WERI-Rb-1 (cell line): Measurements from ENCODE around the gene OR2V1.
"Not testable (repeated sequence)": the region's sequence is repeated elsewhere in the genome, so short reads cannot be mapped to it uniquely, and the experiment has no call there.

ENCODE experiments used
- DNase-seq: peaks from one replicate; pipeline ENCODE4 v3.0.0-alpha.2; 2020
- H3K27ac ChIP-seq: fragments of 250-450 bp; sonication (Bioruptor Pico); 2 replicates; pipeline ENCODE4 v1.5.1; 2020; ENCODE audit warnings: mild to moderate bottlenecking, moderate library complexity
- H3K27me3 ChIP-seq: fragments of 250-450 bp; sonication (Bioruptor Pico); 2 replicates; pipeline ENCODE4 v1.5.1; 2021; ENCODE audit warnings: mild to moderate bottlenecking, low read depth, moderate library complexity; ENCODE audit not compliant: insufficient read depth, severe bottlenecking
- H3K36me3 ChIP-seq: fragments of 250-450 bp; sonication (Bioruptor Pico); 2 replicates; pipeline ENCODE4 v1.5.1; 2020; ENCODE audit warnings: mild to moderate bottlenecking, moderate library complexity
- H3K4me3 ChIP-seq: 2 replicates; pipeline ENCODE4 v1.5.1; 2011; ENCODE audit warnings: low read depth, mild to moderate bottlenecking, control low read depth, low read length
- H3K9me3 ChIP-seq: fragments of 250-450 bp; sonication (Bioruptor Pico); 2 replicates; pipeline ENCODE4 v1.5.1; 2021; ENCODE audit warnings: mild to moderate bottlenecking, moderate library complexity; ENCODE audit not compliant: severe bottlenecking
- TF ChIP-seq, protein P1 (sequence below): IDR thresholded peaks from 2 replicates; pipeline ENCODE4 v1.5.1; 2011; ENCODE audit warnings: low read depth, mild to moderate bottlenecking, control low read depth, inconsistent platforms, low read length

OR2V1 gene

DNA sequence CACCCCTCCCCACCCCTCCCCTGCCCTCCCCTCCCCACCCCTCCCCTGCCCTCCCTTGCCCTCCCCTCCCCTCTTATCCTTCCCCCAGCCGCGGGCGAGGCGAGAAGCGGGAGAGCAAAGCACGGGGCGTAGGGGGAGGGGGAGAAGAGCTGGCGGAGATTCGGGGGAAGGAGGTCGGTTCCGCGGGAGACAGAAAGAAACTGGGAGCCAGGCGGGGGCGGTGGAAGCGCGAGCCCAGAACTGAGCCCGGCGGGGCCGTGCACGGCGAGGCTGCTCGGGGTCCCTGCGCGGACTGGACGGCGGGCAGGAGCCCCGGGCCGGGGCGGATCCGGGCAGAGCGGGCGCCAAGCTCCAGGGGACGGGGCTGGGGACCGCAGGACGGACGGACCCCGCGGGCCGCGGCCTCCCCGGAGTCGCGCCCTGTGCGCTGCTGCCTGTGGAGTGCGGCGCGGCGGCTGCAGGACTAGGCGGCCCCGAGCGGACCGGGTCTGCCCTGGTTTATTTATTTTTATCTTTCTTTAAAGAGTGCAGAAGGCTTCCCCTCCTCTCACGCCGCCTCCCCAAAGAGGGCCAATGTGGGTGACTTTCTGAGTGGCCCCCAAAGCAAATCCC lies 29.8 kb downstream of the OR2V1 start:
- H3K36me3 ChIP-seq, H3K4me3 ChIP-seq, H3K9me3 ChIP-seq, DNase-seq, H3K27ac ChIP-seq: not testable (repeated sequence)
- H3K27me3 ChIP-seq: peaks cover 16% of the 10 kb centered on the region

DNA sequence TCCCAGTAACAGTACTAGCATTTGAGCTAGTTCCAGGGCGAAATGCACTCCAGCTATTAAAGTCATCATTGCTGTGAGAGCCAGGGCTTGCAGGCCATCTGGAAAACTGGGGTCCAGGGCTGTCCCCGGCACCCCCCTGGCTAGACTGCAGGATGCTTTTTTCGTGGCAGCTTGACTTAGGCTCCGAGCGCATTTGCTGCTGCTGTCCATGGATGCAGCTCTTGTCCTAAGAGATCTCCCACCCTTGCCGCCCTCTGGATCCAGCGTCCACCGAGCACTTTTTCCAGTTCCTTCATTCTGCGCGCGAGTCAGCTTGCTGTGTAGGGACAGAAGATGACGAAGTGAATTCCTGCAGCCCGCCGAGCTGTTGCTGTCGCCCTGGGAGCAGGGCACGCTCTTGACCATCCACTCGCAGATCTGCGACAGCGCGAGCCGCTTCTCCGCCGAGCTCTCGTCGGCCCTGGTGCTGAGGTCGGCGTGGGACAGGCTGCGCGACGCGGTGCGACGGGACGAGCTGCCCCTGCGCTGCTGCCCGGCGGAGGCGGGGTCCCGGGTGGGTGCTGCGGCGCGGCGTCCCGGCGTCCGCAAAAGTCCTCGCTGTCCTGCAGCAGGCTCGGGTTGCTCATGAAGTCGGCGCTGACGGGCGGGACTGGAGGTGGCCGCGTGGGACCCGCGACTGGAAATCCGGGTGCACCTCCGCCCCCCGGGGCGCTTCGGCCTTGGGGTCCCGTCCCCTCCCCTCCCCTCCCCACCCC lies 30.7 kb downstream of the OR2V1 start:
- Histone ChIP-seq H3K4me3 (no peak overlapping the region), H3K27me3 (peaks cover 16% of the 10 kb centered on the region), H3K9me3 (no peaks in the 10 kb centered on the region), H3K36me3 (no peaks in the 10 kb centered on the region), H3K27ac (no peak overlapping the region)
- TF ChIP-seq, protein P1, sequence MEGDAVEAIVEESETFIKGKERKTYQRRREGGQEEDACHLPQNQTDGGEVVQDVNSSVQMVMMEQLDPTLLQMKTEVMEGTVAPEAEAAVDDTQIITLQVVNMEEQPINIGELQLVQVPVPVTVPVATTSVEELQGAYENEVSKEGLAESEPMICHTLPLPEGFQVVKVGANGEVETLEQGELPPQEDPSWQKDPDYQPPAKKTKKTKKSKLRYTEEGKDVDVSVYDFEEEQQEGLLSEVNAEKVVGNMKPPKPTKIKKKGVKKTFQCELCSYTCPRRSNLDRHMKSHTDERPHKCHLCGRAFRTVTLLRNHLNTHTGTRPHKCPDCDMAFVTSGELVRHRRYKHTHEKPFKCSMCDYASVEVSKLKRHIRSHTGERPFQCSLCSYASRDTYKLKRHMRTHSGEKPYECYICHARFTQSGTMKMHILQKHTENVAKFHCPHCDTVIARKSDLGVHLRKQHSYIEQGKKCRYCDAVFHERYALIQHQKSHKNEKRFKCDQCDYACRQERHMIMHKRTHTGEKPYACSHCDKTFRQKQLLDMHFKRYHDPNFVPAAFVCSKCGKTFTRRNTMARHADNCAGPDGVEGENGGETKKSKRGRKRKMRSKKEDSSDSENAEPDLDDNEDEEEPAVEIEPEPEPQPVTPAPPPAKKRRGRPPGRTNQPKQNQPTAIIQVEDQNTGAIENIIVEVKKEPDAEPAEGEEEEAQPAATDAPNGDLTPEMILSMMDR: no peak
- DNase-seq: no peak

DNA sequence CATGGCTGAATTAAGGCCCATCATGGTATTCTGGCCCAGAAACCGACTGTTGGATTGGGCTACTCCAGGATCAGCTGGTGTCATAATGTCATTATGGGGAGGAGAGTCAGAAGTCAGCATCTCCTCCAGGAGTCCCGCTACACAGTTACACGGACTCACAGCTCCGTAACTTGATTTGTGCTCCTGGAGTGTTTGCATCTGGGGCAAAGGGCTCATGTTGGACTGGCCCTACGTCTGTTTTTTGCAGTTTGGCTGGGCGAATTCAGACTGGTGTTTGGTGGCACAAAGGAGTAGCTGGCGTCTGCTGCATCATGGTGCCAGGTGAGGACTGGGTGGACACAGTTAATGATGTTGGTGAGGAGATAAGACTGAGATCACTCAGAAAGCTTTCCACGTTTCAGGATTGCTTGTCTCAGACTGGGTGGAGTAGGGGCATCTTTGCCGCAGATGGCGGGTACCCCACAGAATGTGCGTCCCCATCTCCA lies 31.3 kb downstream of the OR2V1 start:
- no peak for DNase-seq
- H3K27ac ChIP-seq: no peak overlapping the region
- no peaks in the 10 kb centered on the region for H3K36me3 ChIP-seq
- H3K27me3 ChIP-seq: peaks cover 16% of the 10 kb centered on the region
- H3K9me3 ChIP-seq: no peaks in the 10 kb centered on the region
- TF ChIP-seq, protein P1: no peak
- H3K4me3 ChIP-seq: no peak overlapping the region

DNA sequence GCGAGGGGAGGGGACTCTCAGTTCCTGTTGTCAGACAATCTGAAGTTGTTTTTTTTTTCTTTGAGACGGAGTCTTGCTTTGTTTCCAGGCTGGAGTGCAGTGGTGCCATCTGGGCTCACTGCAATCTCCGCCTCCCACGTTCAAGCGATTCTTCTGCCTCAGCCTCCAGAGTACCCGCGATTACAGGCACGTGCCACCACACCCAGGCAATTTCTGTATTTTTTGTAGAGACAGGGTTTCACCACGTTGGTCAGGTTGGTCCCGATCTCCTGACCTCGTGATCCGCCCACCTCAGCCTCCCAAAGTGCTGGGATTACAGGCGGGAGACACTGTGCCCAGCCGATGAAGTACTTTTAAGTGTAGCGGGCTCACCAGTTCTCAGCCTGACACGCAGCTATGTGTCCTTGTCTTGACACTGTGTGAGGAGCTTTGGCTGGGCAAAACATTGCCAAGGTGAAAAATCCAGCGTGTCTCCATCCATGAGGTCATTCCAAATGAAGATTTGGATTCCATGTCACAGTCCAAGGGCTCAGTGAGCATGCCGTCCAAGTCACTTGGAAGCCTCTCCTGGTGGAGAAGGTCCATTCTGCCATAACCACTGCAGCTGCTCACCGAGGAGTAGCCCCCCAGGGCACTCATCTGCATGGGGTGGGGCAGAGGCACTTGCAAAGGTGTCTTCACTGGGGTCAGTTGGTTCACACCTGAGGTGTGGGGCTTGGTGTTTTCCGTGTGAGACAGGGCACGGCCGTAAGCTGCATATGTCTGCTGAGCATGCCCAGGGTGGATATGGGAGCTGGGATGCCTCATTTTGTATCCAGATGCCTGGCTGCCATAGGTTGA lies 32.0 kb downstream of the OR2V1 start:
- no peak overlapping the region for H3K27ac ChIP-seq
- H3K36me3 ChIP-seq: no peaks in the 10 kb centered on the region
- TF ChIP-seq, protein P1: no peak
- H3K4me3 ChIP-seq: no peak overlapping the region
- peaks cover 16% of the 10 kb centered on the region for H3K27me3 ChIP-seq
- no peak for DNase-seq
- H3K9me3 ChIP-seq: no peaks in the 10 kb centered on the region

DNA sequence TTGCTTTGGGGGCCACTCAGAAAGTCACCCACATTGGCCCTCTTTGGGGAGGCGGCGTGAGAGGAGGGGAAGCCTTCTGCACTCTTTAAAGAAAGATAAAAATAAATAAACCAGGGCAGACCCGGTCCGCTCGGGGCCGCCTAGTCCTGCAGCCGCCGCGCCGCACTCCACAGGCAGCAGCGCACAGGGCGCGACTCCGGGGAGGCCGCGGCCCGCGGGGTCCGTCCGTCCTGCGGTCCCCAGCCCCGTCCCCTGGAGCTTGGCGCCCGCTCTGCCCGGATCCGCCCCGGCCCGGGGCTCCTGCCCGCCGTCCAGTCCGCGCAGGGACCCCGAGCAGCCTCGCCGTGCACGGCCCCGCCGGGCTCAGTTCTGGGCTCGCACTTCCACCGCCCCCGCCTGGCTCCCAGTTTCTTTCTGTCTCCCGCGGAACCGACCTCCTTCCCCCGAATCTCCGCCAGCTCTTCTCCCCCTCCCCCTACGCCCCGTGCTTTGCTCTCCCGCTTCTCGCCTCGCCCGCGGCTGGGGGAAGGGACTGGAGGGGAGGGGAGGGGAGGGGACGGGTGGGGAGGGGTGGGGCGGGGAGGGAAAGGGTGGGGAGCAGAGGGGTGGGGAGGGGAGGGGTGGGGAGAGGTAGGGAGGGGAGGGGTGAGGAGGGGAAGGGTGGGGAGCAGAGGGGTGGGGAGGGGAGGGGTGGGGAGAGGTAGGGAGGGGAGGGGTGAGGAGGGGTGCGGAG lies 33.0 kb downstream of the OR2V1 start:
- H3K27ac ChIP-seq, H3K4me3 ChIP-seq, DNase-seq: not testable (repeated sequence)

DNA sequence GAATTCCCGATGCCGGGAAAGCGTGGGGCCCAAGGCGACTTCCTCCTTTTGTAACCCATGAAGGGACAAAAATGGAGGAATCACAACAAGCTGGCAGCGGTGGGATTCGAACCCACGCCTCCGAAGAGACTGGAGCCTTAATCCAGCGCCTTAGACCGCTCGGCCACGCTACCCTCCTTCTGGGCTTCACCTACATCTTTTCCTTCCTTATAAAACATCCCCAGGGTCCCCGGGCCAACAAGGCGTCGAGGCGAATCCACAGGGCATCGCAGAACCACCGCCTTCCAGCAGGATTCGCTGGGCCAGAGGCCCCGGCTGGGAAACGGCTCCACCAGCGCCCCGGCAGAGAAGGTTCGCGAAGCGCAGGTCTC lies 33.6 kb downstream of the OR2V1 start:
- peaks cover 16% of the 10 kb centered on the region for H3K27me3 ChIP-seq
- H3K36me3 ChIP-seq, DNase-seq: not testable (repeated sequence)

More for the DNA sequence above, 33.0 kb downstream of the OR2V1 start:
- H3K36me3 ChIP-seq, H3K9me3 ChIP-seq: not testable (repeated sequence)
- peaks cover 16% of the 10 kb centered on the region for H3K27me3 ChIP-seq

DNA sequence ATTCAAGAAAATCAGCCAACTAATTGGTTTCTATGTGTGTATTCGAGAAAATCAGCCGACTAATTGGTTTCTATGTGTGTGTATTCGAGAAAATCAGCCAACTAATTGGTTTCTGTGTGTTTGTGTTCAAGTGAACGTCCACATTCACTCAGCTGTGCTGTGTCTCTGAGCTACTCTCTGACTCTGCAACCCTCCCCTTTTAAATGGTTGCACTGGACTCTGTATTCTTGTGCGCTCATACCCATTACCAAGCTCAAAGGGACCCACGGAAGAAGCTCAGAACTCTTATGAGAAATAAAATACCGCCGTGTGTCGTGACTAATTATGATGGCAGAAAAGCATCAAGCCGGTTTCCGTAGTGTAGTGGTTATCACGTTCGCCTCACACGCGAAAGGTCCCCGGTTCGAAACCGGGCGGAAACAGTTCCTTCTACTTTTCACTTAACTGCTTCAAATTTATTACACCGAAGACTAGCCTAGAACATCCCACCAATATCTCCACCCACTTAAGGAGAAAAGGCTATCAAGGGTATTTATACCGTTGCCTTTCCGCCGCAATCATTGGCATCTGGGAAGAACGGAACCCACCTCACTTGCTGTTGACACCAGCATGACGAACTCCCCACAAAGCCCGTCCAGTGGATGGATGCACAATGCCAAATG lies 34.1 kb downstream of the OR2V1 start:
- peaks cover 16% of the 10 kb centered on the region for H3K27me3 ChIP-seq
- H3K27ac ChIP-seq, DNase-seq, H3K4me3 ChIP-seq, H3K36me3 ChIP-seq, H3K9me3 ChIP-seq: not testable (repeated sequence)

More for the DNA sequence above, 33.6 kb downstream of the OR2V1 start:
- not testable (repeated sequence) for H3K9me3 ChIP-seq, H3K4me3 ChIP-seq, H3K27ac ChIP-seq

DNA sequence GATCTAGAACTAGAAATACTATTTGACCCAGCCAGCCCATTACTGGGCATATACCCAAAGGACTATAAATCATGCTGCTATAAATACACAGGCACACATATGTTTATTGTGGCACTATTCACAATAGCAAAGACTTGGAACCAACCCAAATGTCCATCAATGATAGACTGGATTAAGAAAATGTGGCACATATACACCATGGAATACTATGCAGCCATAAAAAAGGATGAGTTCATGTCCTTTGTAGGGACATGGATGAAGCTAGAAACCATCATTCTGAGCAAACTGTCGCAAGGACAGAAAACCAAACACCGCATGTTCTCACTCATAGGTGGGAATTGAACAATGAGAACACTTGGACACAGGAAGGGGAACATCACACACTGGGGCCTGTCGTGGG lies 35.8 kb downstream of the OR2V1 start:
- not testable (repeated sequence) for H3K36me3 ChIP-seq, H3K9me3 ChIP-seq, DNase-seq, H3K27ac ChIP-seq, H3K4me3 ChIP-seq
- peaks cover 13% of the 10 kb centered on the region for H3K27me3 ChIP-seq
